Neural crest cell (in vitro differentiated cells): Measurements from ENCODE around the gene P2RY8. TPM values are rescaled to one million over a fixed set of nuclear protein-coding genes. Genes with fewer than 3 reads are reported as not detected.
A peak's percentile ranks its signal among the peaks of the same experiment; 100 is the strongest.
"Not testable (repeated sequence)": the region's sequence is repeated elsewhere in the genome, so short reads cannot be mapped to it uniquely, and the experiment has no call there.

Experiments
- DNase-seq: peaks from one replicate; pipeline ENCODE4 v3.0.0; 2021; ENCODE audit warnings: low read depth, mixed read lengths, low spot score
- H3K27ac Mint-ChIP-seq: one replicate; pipeline ENCODE4 v1.8.0; 2021; ENCODE audit warnings: mild to moderate bottlenecking, mixed read lengths; ENCODE audit not compliant: unreplicated experiment
- H3K27me3 Mint-ChIP-seq: 2 replicates; pipeline ENCODE4 v1.8.0; 2021; ENCODE audit warnings: low read depth, mild to moderate bottlenecking, mixed read lengths
- H3K36me3 Mint-ChIP-seq: 2 replicates; pipeline ENCODE4 v1.8.0; 2021; ENCODE audit warnings: low read depth, mild to moderate bottlenecking, mixed read lengths
- H3K4me1 Mint-ChIP-seq: 2 replicates; pipeline ENCODE4 v1.8.0; 2021; ENCODE audit warnings: mixed read lengths
- H3K4me3 Mint-ChIP-seq: one replicate; pipeline ENCODE4 v1.8.0; 2021; ENCODE audit warnings: mild to moderate bottlenecking, mixed read lengths
- H3K9me3 Mint-ChIP-seq: 2 replicates; pipeline ENCODE4 v1.8.0; 2021; ENCODE audit warnings: mixed read lengths
- total RNA-seq: library from RNA; stranded (reverse); gene quantifications from 2 replicates; pipeline ENCODE4 v1.2.1, GENCODE V29; 2021
- TF ChIP-seq, protein P1 (sequence below): fragments of 200-600 bp; sonication (generic); conservative IDR thresholded peaks from 2 replicates; pipeline ENCODE4 v1.5.0; 2021; ENCODE audit warnings: antibody characterized with exemption, mild to moderate bottlenecking

P2RY8 gene
- total RNA-seq, 1 donor from 2014 or later, result not detected

GRCh38 chrX:1446984-1447968 is 89.7 kb downstream of the P2RY8 start:
- H3K9me3 Mint-ChIP-seq, result peaks cover 46% of the 10 kb centered on the region
- H3K36me3 Mint-ChIP-seq, result peaks cover 64% of the 10 kb centered on the region
- peaks cover 12% of the 10 kb centered on the region for H3K4me1 Mint-ChIP-seq
- H3K27me3 Mint-ChIP-seq, DNase-seq, H3K27ac Mint-ChIP-seq: not testable (repeated sequence)
- peak overlapping the region; percentile 45 for H3K4me3 Mint-ChIP-seq

- TF ChIP-seq, protein P1, sequence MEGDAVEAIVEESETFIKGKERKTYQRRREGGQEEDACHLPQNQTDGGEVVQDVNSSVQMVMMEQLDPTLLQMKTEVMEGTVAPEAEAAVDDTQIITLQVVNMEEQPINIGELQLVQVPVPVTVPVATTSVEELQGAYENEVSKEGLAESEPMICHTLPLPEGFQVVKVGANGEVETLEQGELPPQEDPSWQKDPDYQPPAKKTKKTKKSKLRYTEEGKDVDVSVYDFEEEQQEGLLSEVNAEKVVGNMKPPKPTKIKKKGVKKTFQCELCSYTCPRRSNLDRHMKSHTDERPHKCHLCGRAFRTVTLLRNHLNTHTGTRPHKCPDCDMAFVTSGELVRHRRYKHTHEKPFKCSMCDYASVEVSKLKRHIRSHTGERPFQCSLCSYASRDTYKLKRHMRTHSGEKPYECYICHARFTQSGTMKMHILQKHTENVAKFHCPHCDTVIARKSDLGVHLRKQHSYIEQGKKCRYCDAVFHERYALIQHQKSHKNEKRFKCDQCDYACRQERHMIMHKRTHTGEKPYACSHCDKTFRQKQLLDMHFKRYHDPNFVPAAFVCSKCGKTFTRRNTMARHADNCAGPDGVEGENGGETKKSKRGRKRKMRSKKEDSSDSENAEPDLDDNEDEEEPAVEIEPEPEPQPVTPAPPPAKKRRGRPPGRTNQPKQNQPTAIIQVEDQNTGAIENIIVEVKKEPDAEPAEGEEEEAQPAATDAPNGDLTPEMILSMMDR, result no peak
- H3K27me3 Mint-ChIP-seq, result peaks cover under 1% of the 10 kb centered on the region
- H3K27ac Mint-ChIP-seq, result no peak overlapping the region
- H3K4me3 Mint-ChIP-seq, result no peak overlapping the region
- H3K4me1 Mint-ChIP-seq, result peaks cover 9% of the 10 kb centered on the region
- H3K36me3 Mint-ChIP-seq, result peaks cover 64% of the 10 kb centered on the region
- DNase-seq, result no peak
- H3K9me3 Mint-ChIP-seq, result peaks cover 43% of the 10 kb centered on the region
Observed at GRCh38 chrX:1444561-1445500, 92.2 kb downstream of the P2RY8 start.

GRCh38 chrX:1443496-1444075 is 93.4 kb downstream of the P2RY8 start:
- H3K36me3 Mint-ChIP-seq, result peaks cover 56% of the 10 kb centered on the region

GRCh38 chrX:1442724-1443367 is 94.1 kb downstream of the P2RY8 start:
- no peak for DNase-seq
- Mint-ChIP-seq H3K9me3 (peaks cover 25% of the 10 kb centered on the region), H3K27me3 (no peaks in the 10 kb centered on the region), H3K4me3 (no peak overlapping the region), H3K27ac (no peak overlapping the region), H3K4me1 (no peaks in the 10 kb centered on the region), H3K36me3 (peaks cover 49% of the 10 kb centered on the region)
- TF ChIP-seq, protein P1, result no peak

More at GRCh38 chrX:1443496-1444075, 93.4 kb downstream of the P2RY8 start:
- no peak overlapping the region for H3K27ac Mint-ChIP-seq
- no peaks in the 10 kb centered on the region for H3K4me1 Mint-ChIP-seq
- no peaks in the 10 kb centered on the region for H3K27me3 Mint-ChIP-seq
- TF ChIP-seq, protein P1, result no peak
- no peak overlapping the region for H3K4me3 Mint-ChIP-seq
- no peak for DNase-seq
- peaks cover 30% of the 10 kb centered on the region for H3K9me3 Mint-ChIP-seq

DNA sequence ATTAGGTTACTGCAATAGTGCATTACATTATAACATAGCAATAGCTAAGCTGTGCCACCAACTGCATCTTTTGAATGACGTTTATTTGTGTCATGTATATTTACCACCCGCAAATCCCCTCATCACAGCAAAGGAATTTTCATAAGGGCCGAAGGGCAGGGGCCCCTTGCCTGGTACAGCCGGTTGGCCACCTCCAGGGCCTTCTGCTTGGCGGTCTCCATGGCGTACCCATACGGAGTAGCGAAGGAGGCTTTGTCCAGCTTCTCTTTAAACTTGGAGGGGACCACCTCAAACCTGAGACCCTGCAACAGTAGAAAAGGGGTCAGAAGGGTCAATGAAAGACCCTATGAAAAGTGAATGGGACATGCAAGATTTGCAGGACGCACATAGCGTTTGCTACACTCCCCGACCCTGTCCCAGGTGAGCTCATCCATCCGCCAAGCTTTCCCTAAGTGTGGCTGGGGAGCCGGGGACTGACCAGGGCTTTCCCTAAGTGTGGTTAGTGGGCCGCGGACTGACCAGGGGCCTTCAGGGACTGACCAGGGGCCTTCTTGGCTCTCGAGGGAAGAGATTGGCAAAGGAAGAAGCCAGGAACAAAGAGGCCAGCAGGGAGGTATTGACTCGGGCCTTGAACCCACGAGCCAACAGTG is 94.8 kb downstream of the P2RY8 start:
- no peak for DNase-seq
- Mint-ChIP-seq H3K36me3 (peaks cover 46% of the 10 kb centered on the region), H3K4me1 (no peaks in the 10 kb centered on the region), H3K27ac (no peak overlapping the region), H3K9me3 (peaks cover 19% of the 10 kb centered on the region), H3K27me3 (no peaks in the 10 kb centered on the region), H3K4me3 (no peak overlapping the region)
- TF ChIP-seq, protein P1, result no peak
